Measurements from ENCODE around the gene CCDC171.
"Not testable (repeated sequence)": the region's sequence is repeated elsewhere in the genome, so short reads cannot be mapped to it uniquely, and the experiment has no call there.

The CCDC171 gene

DNA sequence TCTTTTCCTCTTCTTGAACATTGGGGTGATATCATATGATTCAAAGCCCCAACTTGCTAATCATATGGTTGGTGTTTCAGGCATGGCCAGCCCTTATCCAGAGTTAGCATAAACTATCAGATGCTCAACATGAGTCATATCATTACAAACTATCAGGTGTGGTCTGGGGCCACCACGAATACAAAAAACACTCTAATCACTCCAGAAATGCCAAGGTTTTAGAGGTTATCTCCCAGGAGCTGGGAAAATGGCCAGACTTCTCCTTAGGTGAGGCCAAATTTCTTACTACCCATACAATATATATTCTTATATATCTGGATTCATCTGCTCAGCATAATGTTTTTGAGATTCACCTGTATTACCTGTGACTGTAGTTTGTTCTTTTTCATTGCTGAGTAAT is 210.5 kb downstream of the CCDC171 start:
- no peak for DNase-seq (ENCODE audit: low spot score)

DNA sequence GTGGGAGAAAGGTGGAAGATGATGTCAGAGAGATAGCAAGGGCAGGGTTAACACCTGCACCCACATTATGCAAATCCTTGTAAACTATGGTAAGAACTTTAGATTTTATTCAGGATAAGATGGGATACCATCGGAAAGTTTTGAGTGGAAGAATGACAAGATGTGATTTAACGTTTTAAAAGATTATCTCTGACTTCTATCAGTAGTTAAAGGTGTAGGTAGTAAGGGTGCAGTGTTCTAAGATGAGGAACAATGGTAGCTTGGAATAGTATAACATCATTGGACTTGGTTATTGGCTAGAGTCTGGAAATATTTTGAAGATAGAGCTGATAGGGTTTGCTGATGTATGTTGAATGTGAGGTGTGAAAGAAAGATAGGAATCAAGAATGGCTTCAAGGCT is 211.3 kb downstream of the CCDC171 start:
- DNase-seq (ENCODE audit: low spot score) = no peak

DNA sequence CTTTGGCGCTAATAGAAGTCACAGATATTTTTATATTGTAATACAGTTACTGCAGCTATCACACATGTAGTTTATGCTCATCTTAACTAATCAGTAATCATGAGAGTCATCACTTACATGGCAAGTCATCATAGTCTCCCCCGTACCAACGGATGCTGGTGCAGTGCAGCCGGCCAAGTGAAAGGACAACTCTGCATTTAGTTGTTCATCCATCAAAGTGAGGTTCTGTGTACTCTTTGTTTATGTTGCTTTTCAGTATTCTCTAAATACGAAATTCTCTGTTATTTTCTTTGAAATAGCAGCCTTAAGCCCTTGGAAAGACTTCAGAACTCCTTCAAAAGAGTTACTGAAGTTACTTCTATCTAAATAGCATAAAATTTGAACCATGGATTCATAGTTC is 216.7 kb downstream of the CCDC171 start:
- no peak for DNase-seq (ENCODE audit: low spot score)

- no peak for DNase-seq (ENCODE audit: low spot score)
These were observed 226.0 kb downstream of the CCDC171 start for GRCh38 chr9:15778861-15779260.

- no peak for DNase-seq (ENCODE audit: low spot score)
These were observed 229.3 kb downstream of the CCDC171 start for GRCh38 chr9:15782106-15782505.

GRCh38 chr9:15785584-15785983 is 232.7 kb downstream of the CCDC171 start:
- DNase-seq (ENCODE audit: low spot score) = no peak

DNA sequence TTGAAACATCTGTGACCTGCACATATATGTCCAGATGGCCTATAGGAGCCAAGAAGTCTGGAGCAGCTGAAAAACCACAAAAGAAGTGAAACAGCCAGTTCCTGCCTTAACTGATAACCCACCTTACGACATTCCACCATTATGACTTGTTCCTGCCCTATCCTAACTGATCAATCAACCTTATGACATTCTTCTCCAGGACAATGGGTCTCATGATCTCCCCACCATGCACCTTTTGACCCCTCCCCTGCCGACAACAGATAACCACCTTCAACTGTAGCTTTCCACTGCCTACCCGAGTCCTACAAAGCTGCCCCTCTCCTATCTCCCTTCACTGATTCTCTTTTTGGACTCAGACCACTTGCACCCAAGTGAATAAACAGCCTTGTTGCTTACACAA is 233.8 kb downstream of the CCDC171 start:
- DNase-seq (ENCODE audit: low spot score) = no peak

DNA sequence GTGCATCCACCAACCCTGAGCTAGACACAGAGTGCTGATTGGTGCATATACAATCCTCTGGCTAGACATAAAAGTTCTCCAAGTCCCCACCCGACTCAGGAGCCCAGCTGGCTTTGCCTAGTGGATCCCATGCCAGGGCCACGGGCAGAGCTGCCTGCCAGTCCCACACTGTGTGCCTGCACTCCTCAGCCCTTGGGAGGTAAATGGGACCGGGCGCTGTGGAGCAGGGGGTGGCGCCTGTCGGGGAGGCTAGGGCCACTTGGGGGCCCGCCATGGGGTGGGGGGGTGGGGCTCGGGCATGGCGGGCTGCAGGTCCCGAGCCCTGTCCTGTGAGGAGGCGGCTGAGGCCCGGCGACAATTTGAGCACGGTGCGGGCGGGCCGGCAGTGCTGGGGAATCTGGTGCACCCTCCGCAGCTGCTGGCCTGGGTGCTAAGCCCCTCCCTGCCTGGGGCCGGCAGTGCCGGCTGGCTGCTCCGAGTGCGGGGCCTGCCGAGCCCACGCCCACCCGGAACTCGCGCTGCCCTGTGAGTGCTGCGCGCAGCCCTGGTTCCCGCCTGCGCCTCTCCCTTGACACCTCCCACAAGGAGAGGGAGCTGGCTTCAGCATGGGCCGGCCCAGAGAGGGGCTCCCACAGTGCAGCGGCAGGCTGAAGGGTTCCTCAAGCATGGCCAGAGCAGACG is 257.5 kb downstream of the CCDC171 start:
- DNase-seq (ENCODE audit: low spot score) = not testable (repeated sequence)

GRCh38 chr9:15813076-15813475 is 260.2 kb downstream of the CCDC171 start:
- DNase-seq (ENCODE audit: low spot score) = no peak

DNA sequence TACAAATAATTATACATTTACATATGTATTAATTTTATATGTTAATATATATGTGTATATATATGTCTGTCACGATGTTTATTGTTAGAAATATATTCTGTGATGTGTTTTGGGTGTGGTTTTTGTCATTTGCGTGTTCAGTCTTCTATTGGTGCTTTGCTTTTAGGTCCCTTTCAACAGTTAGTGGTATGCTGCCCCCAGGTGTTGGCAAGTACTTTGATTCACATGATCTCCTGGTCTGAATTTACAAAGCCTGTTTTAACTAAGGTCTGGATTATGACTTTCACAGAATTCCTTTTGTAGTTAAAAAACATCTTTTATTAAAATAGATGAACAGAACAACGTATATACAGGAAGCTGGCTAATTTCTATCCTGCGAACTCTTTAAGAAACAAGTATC is 271.5 kb downstream of the CCDC171 start:
- no peak for DNase-seq (ENCODE audit: low spot score)

GRCh38 chr9:15831384-15831783 is 278.5 kb downstream of the CCDC171 start:
- DNase-seq (ENCODE audit: low spot score) = no peak

DNA sequence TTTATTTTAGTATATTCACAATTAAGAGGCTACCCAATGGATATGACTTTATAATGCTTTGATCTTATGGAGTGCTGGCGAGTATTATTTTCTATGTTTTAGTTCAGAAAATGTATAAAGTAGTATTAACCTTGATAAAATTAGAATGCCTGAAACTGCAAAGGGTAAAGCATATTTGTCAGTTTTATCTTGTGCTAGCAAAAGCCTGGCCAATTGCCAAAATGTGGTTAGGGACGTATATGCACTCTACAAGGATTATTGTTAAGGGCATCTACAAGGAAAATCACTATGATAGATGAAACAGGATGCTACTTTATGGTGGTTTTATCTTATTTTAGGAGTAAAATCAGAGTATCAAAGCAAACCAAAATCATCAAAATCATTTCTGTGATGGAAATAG is 281.7 kb downstream of the CCDC171 start:
- no peak for DNase-seq (ENCODE audit: low spot score)

DNA sequence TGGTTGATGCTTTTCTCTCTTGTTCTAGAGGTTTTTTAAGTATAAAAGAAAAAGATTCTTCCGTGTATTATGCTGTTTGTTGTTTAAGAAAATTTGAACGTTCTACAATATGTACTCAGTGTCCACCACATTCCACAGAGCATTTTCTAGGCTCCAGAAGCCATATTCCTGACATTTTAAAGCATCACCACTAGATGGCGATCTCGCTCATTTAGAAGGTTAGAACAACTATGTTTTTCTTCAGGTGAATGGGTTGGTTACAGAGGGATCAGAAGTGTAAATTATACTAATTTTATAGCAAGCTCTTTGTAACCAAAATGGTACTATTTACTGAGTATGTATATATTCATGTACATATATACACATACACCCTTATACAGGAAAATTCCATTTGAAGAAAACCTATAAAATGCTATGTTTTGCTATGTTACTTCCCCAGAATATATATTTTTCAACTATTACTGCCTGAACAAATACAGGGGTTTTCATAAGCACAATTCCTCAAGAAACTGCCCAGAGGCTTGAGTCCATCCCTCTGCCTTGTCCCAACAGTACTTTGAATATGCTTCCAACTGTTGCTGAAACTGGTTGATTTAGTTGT is 284.3 kb downstream of the CCDC171 start:
- peak; percentile 66 for DNase-seq (ENCODE audit: low spot score)

DNA sequence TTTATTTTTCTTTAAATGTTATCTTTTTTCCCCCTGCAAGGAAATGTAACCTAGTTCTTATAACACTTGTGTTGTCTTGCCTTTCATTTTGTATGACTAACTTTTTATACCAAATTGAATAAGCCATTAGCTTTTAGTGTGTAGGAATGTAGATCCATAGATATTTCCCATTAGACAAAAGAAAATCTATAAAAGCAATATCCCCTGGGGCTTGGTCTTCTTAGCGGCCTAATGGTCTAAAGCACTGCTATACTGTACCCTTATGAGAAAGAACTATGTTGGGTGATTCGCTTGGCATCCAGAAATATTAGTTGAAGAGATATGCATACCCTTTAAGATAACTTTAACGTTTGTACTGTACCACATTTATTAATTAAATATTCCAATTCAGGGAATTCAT is 289.2 kb downstream of the CCDC171 start:
- DNase-seq (ENCODE audit: low spot score) = no peak

- DNase-seq (ENCODE audit: low spot score) = no peak
These were observed 290.5 kb downstream of the CCDC171 start for GRCh38 chr9:15843316-15843715.

- no peak for DNase-seq (ENCODE audit: low spot score)
These were observed 291.1 kb downstream of the CCDC171 start for GRCh38 chr9:15843931-15844330.

DNA sequence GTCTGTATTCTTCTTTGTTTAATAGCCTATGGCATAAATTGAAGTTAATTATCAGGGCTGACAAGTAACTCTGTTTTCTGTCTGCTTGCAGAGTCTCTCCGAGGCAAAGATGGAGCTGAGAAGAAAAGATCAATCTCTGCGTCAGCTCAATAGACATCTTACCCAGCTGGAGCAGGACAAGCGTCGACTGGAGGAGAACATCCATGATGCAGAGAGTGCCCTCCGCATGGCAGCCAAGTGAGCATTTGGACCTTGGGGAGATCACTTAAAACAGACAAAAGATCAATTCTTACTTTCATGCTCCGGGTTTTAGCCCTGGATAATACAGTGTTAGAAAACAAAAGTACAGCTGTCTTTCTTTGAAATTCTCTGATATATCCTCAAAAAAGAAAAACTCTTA is 293.8 kb downstream of the CCDC171 start:
- no peak for DNase-seq (ENCODE audit: low spot score)

DNA sequence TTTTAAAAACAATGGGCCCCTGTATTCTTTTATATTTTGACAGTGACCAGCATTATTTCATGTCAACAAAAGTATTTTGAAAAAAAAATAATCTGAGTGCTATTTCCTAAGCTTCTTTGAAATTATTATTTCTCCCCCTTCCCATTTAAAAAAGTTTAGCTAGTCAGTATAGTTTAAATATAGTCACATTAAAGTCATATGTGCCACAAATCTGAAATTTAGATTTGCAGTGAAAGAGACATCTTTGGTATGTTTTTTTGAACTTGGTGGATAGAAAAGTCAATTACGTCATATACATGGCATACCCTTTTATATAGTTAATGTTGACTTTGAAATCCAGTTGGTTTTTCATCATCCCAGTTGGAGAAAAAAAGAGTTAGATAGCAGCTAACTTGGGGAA is 297.0 kb downstream of the CCDC171 start:
- no peak for DNase-seq (ENCODE audit: low spot score)

DNA sequence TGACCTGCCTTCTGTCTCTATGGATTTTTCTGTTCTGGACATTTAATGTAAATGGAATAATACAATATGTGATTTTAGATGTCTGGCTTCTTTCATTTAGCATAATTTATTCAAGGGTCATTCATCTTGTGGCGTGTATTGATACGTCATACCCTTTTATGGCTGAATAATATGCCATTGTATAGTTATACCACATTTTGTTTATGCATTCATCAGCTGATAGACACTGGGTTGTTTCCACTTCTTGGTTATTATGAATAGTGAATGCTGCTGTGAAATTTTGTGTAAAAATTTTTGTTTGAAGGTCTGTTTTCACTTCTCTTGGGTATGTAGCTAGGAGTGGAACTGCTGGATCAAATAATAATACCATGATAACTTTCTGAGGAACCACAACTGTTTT is 298.9 kb downstream of the CCDC171 start:
- no peak for DNase-seq (ENCODE audit: low spot score)

DNA sequence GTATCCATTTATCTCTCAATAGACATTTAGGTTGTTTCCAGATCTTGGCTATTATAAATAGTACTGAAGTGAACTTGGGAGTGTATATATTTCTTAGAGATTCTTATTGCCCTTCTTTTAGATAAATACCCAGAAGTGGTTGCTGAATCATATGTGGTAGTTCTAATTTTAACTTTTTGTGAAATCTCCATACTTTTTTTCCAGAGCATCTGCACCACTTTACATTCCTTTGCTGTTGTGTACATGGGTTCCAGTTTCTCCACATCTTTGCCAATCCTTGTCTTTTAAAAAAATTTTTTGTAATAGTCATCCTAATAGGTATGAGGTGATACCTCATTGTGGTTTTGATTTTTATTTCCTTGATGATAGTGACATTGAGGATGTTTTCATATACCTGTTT is 303.7 kb downstream of the CCDC171 start:
- no peak for DNase-seq (ENCODE audit: low spot score)

GRCh38 chr9:15867334-15867733 is 314.5 kb downstream of the CCDC171 start:
- DNase-seq (ENCODE audit: low spot score) = no peak

DNA sequence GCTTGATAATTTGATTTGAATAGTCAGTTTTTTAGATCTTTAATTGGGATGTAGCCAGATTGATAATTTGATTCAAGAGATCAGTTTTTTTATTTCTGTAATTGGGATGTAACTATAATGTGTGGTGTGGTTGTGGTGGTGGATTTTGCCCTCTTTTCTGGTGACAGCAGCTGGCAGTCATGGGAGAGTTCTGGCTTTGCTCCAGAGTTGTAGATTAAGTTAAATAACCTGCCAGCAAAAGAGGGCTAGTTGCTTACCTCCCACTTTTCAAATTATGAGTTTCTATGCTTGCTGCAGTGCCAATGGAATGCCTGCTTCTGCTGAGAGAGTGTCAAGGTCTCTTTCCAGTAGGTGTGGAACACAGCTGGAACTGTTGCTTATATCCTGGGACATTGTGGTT is 315.1 kb downstream of the CCDC171 start:
- DNase-seq (ENCODE audit: low spot score) = no peak

DNA sequence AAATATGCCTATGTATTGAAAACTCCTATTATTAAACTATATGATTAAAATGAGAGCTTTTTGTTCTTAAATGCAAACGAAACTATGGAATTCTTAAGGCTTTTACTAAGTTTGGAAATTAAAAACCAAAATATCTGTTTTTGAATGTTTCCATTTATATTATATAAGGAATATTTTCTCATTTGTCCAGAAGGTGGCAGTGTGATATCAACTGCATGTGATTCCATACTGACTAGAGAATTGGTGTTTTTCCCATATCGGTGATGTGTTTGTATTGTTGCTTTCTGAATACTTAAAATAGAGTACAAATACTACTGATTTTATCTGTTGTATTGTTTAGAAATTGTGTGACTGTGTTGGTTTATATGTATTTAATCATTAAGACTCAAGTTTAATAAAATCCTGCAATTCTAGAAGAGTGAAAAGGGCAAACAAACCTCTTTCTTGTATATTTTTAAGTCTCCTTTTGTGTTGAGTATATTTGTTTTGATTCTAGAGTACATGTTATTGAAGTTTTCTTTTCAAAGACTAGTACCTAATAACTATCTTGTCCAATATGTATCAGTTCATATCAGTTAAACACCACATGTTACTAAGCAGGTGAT is 320.8 kb downstream of the CCDC171 start:
- DNase-seq (ENCODE audit: low spot score) = peak; percentile 52

GRCh38 chr9:15882328-15882727 is 329.5 kb downstream of the CCDC171 start:
- DNase-seq (ENCODE audit: low spot score) = no peak

Data from LoVo (cell line).